ENCODE data around the gene LRRC8D. TPM values are rescaled to one million over a fixed set of nuclear protein-coding genes. Genes with fewer than 3 reads are reported as not detected.

LRRC8D gene
- total and polyA plus RNA-seq, 4 donors, result 7.1 to 17.4 (median 14.4) TPM

- TF ChIP-seq CTCF (IDR thresholded peaks at IDR 0.05; ENCODE audit: low read depth, low read length, missing input control) (no peak), NR2F2 (IDR thresholded peaks at IDR 0.05) (no peak), HNF4G (IDR thresholded peaks at IDR 0.05) (no peak)
These were observed 92.7 kb downstream of the LRRC8D start (continued) for GRCh38 chr1:89913353-89914095.

GRCh38 chr1:89917353-89917752 is 96.5 kb downstream of the LRRC8D start:
- TF ChIP-seq RXRA (IDR thresholded peaks at IDR 0.05) (no peak), NR2F2 (IDR thresholded peaks at IDR 0.05) (no peak), GABPA (IDR thresholded peaks at IDR 0.05 in 1 of 2, conservative IDR thresholded peaks at IDR 0.05 in 1 of 2) (no peak), REST (IDR thresholded peaks at IDR 0.05) (no peak), ATF3 (IDR thresholded peaks at IDR 0.05) (no peak), CTCF (IDR thresholded peaks at IDR 0.05; ENCODE audit: low read depth, low read length, missing input control) (no peak), SP1 (IDR thresholded peaks at IDR 0.05) (no peak), YY1 (IDR thresholded peaks at IDR 0.05) (no peak), EGR1 (IDR thresholded peaks at IDR 0.05; ENCODE audit: low read depth in 2 of 2) (no peak), ZBTB33 (IDR thresholded peaks at IDR 0.05) (no peak), TAF1 (conservative IDR thresholded peaks at IDR 0.05) (no peak), HNF4A (conservative IDR thresholded peaks at IDR 0.05) (no peak), HNF4G (IDR thresholded peaks at IDR 0.05) (no peak), JUND (IDR thresholded peaks at IDR 0.05) (no peak)
- peaks cover 0 to 2% (median 0%) of the 10 kb centered on the region in 4 donors for H3K4me1 ChIP-seq (ENCODE audit: control insufficient read depth in 4 of 4, insufficient read depth in 4 of 4, low read length in 3 of 4)
- no peak for DNase-seq (ENCODE audit: low spot score)
- 88% methylated on average over 1 of the region's 1 CpG for WGBS
- no peaks in the 10 kb centered on the region for H3K27me3 ChIP-seq (ENCODE audit: control insufficient read depth in 4 of 4, insufficient read depth in 4 of 4, low read length in 3 of 4)
- no peaks in the 10 kb centered on the region for H3K36me3 ChIP-seq (ENCODE audit: control insufficient read depth in 4 of 4, insufficient read depth in 3 of 4, low read depth in 1 of 4, low read length in 3 of 4)
- no peaks in the 10 kb centered on the region for H3K9me3 ChIP-seq (ENCODE audit: control insufficient read depth in 4 of 4, low read length in 3 of 4)
- no peak overlapping the region for H3K4me3 ChIP-seq (ENCODE audit: low read depth in 1 of 3, low read length in 3 of 3)
- H3K9ac ChIP-seq (ENCODE audit: low read depth in 1 of 2, low read length in 2 of 2), result no peak overlapping the region
- H3K27ac ChIP-seq (ENCODE audit: low read depth in 1 of 2, low read length in 2 of 2), result no peak overlapping the region

Data from liver (tissue), 9 donors.